ENCODE results near the gene NIPSNAP3A. TPM values are rescaled to one million over a fixed set of nuclear protein-coding genes. Genes with fewer than 3 reads are reported as not detected.

NIPSNAP3A gene
- total and polyA plus RNA-seq, 11 donors, result 14.9 to 37.0 (median 22.9) TPM

- H3K4me1 ChIP-seq, result peaks cover 0 to 47% (median 17%) of the 10 kb centered on the region in 12 donors
- ATAC-seq (no peak), DNase-seq (no peak)
- H3K4me3 ChIP-seq, result no peak overlapping the region
- WGBS, 4 donors, result 79 to 85% (median 82%) methylated on average over 9 of the region's 9 CpGs
- TF ChIP-seq CTCF (IDR thresholded peaks at IDR 0.05), result no peak
- no peaks in the 10 kb centered on the region for H3K9me3 ChIP-seq
- intact Hi-C loops (cut with DNase I), result loop anchor here in 1 of 10 donors (10.0 kb wide), 1 partner anchor 135 kb away; no protein-coding TSS in a partner anchor
- peak overlapping the region in 2 of 12 donors; percentile 6 to 28 for H3K27ac ChIP-seq
- H3K36me3 ChIP-seq, result peaks cover 0 to 38% (median 27%) of the 10 kb centered on the region in 9 donors
- H3K27me3 ChIP-seq, result no peaks in the 10 kb centered on the region
Observed at GRCh38 chr9:104779946-104780535, 32.6 kb downstream of the NIPSNAP3A start.

- DNase-seq (no peak), ATAC-seq (no peak)
- peak overlapping the region in 2 of 12 donors; percentile 6 to 28 for H3K27ac ChIP-seq
- intact Hi-C loops (cut with DNase I), result loop anchor here in 1 of 10 donors (10.0 kb wide), 1 partner anchor 134 kb away; no protein-coding TSS in a partner anchor
- H3K27me3 ChIP-seq, result no peaks in the 10 kb centered on the region
- peaks cover 0 to 43% (median 35%) of the 10 kb centered on the region in 9 donors for H3K36me3 ChIP-seq
- H3K4me3 ChIP-seq, result no peak overlapping the region
- 68 to 84% (median 72%) methylated on average over 1 of the region's 1 CpG for WGBS, 4 donors
- no peaks in the 10 kb centered on the region for H3K9me3 ChIP-seq
- TF ChIP-seq POLR2A (IDR thresholded peaks at IDR 0.05), result no peak
- TF ChIP-seq CTCF (IDR thresholded peaks at IDR 0.05), result peak in 9 of 12 donors; percentile 11 to 52 (median 33)
- H3K4me1 ChIP-seq, result peaks cover 0 to 42% (median 14%) of the 10 kb centered on the region in 12 donors
Observed at GRCh38 chr9:104780796-104781395, 33.4 kb downstream of the NIPSNAP3A start.

- DNase-seq (no peak), ATAC-seq (no peak)
- H3K4me3 ChIP-seq, result no peak overlapping the region
- 88 to 92% (median 90%) methylated on average over 4 of the region's 4 CpGs for WGBS, 4 donors
- no peaks in the 10 kb centered on the region for H3K9me3 ChIP-seq
- intact Hi-C loops (cut with DNase I), result loop anchor here in 1 of 10 donors (10.0 kb wide), 1 partner anchor 131 kb away; no protein-coding TSS in a partner anchor
- no peak overlapping the region for H3K27ac ChIP-seq
- no peak for TF ChIP-seq CTCF (IDR thresholded peaks at IDR 0.05)
- TF ChIP-seq POLR2A (IDR thresholded peaks at IDR 0.05), result no peak
- no peaks in the 10 kb centered on the region for H3K27me3 ChIP-seq
- peaks cover 0 to 24% (median 0%) of the 10 kb centered on the region in 12 donors for H3K4me1 ChIP-seq
- H3K36me3 ChIP-seq, result peaks cover 0 to 70% (median 62%) of the 10 kb centered on the region in 9 donors
Observed at GRCh38 chr9:104783588-104783987, 36.1 kb downstream of the NIPSNAP3A start.

- Histone ChIP-seq H3K4me1 (peaks cover 0 to 24% (median 0%) of the 10 kb centered on the region in 12 donors), H3K9me3 (no peaks in the 10 kb centered on the region), H3K36me3 (peaks cover 0 to 75% (median 67%) of the 10 kb centered on the region in 9 donors), H3K27ac (no peak overlapping the region), H3K27me3 (no peaks in the 10 kb centered on the region), H3K4me3 (no peak overlapping the region)
- ATAC-seq (peak in 2 of 4 donors; percentile 8 to 19), DNase-seq (no peak)
- TF ChIP-seq POLR2A (IDR thresholded peaks at IDR 0.05) (no peak), CTCF (IDR thresholded peaks at IDR 0.05) (no peak)
- 43 to 52% (median 48%) methylated on average over 2 of the region's 2 CpGs for WGBS, 4 donors
- intact Hi-C loops (cut with DNase I), result loop anchor here in 1 of 10 donors (10.0 kb wide), 1 partner anchor 131 kb away; no protein-coding TSS in a partner anchor
Observed at GRCh38 chr9:104784098-104784497, 36.6 kb downstream of the NIPSNAP3A start.

Measured in heart left ventricle (tissue), 16 donors.